Left ventricle myocardium inferior (tissue), 1 donor: Measurements from ENCODE around the gene CUL2. TPM values are rescaled to one million over a fixed set of nuclear protein-coding genes. Genes with fewer than 3 reads are reported as not detected.
"Not testable (repeated sequence)": the region's sequence is repeated elsewhere in the genome, so short reads cannot be mapped to it uniquely, and the experiment has no call there.

Experiments
- DNase-seq: peaks from one replicate; pipeline ENCODE4 v3.0.0-alpha.2; 2020
- H3K27ac ChIP-seq: fragments of 200-600 bp; replicated peaks from 2 replicates; pipeline ENCODE4 v1.8.0; 2021
- H3K27me3 ChIP-seq: fragments of 200-600 bp; 2 replicates; pipeline ENCODE4 v1.8.0; 2021; ENCODE audit warnings: low read depth
- H3K36me3 ChIP-seq: fragments of 200-600 bp; 2 replicates; pipeline ENCODE4 v1.8.0; 2021
- H3K4me1 ChIP-seq: fragments of 200-600 bp; 2 replicates; pipeline ENCODE4 v1.8.0; 2021
- H3K4me3 ChIP-seq: fragments of 200-600 bp; 2 replicates; pipeline ENCODE4 v1.8.0; 2021; ENCODE audit warnings: mild to moderate bottlenecking, moderate library complexity
- H3K9me3 ChIP-seq: fragments of 200-600 bp; replicated peaks from 2 replicates; pipeline ENCODE4 v1.8.0; 2021
- CTCF ChIP-seq: fragments of 200-600 bp; IDR thresholded peaks from 2 replicates; pipeline ENCODE4 v1.8.0; 2021; ENCODE audit warnings: antibody characterized with exemption, mild to moderate bottlenecking, borderline replicate concordance
- intact Hi-C: fragments of 100-400 bp; cut with micrococcal nuclease; formaldehyde crosslinking; loops from one replicate; pipeline ENCODE4 v1.11.0; 2022
- total RNA-seq: library from RNA; stranded (reverse); fragmentation: NEBNext Ultra II Directional; extraction: Animal tissue kit (Norgen Biotek cat#: 25700); gene quantifications from one replicate; pipeline ENCODE4 v1.2.1, GENCODE V29; 2021
- donor health status: DM: no; HTN: yes; CAD: no; lungs with severe emphysema.

The CUL2 gene
- total RNA-seq, 1 donor from 2014 or later = 35.9 TPM

GRCh38 chr10:34993782-34994181 lies 96.4 kb downstream of the CUL2 start:
- H3K36me3 ChIP-seq = no peaks in the 10 kb centered on the region
- H3K4me3 ChIP-seq = no peak overlapping the region
- no peaks in the 10 kb centered on the region for H3K9me3 ChIP-seq
- no peak for TF ChIP-seq CTCF
- intact Hi-C loops = no loop called here
- peaks cover 11% of the 10 kb centered on the region for H3K4me1 ChIP-seq
- H3K27ac ChIP-seq = no peak overlapping the region
- H3K27me3 ChIP-seq = no peaks in the 10 kb centered on the region
- no peak for DNase-seq

- peaks cover 11% of the 10 kb centered on the region for H3K4me1 ChIP-seq
- H3K27ac ChIP-seq, H3K27me3 ChIP-seq, intact Hi-C loops, DNase-seq, H3K36me3 ChIP-seq, H3K4me3 ChIP-seq, H3K9me3 ChIP-seq: not testable (repeated sequence)
Observed at GRCh38 chr10:34991117-34991516, 99.0 kb downstream of the CUL2 start.

GRCh38 chr10:34988397-34989067 lies 101.6 kb downstream of the CUL2 start:
- no peaks in the 10 kb centered on the region for H3K27me3 ChIP-seq
- intact Hi-C loops = no loop called here
- no peaks in the 10 kb centered on the region for H3K4me1 ChIP-seq
- peaks cover 29% of the 10 kb centered on the region for H3K9me3 ChIP-seq
- no peak for TF ChIP-seq CTCF
- H3K27ac ChIP-seq = no peak overlapping the region
- no peaks in the 10 kb centered on the region for H3K36me3 ChIP-seq
- H3K4me3 ChIP-seq = no peak overlapping the region
- DNase-seq = no peak

GRCh38 chr10:34985823-34986222 lies 104.3 kb downstream of the CUL2 start:
- H3K4me1 ChIP-seq = no peaks in the 10 kb centered on the region
- H3K27ac ChIP-seq = no peak overlapping the region
- peak; percentile 25 for TF ChIP-seq CTCF
- peaks cover 29% of the 10 kb centered on the region for H3K9me3 ChIP-seq
- intact Hi-C loops = no loop called here
- H3K27me3 ChIP-seq = no peaks in the 10 kb centered on the region
- H3K36me3 ChIP-seq = no peaks in the 10 kb centered on the region
- H3K4me3 ChIP-seq = no peak overlapping the region
- DNase-seq = no peak

- H3K9me3 ChIP-seq = peaks cover 29% of the 10 kb centered on the region
- intact Hi-C loops = no loop called here
- DNase-seq = no peak
- H3K27ac ChIP-seq = no peak overlapping the region
- TF ChIP-seq CTCF = no peak
- no peaks in the 10 kb centered on the region for H3K27me3 ChIP-seq
- no peak overlapping the region for H3K4me3 ChIP-seq
- no peaks in the 10 kb centered on the region for H3K4me1 ChIP-seq
- no peaks in the 10 kb centered on the region for H3K36me3 ChIP-seq
Observed at GRCh38 chr10:34985146-34985545, 105.0 kb downstream of the CUL2 start.

- DNase-seq = no peak
- H3K9me3 ChIP-seq = peaks cover 29% of the 10 kb centered on the region
- intact Hi-C loops = no loop called here
- no peaks in the 10 kb centered on the region for H3K4me1 ChIP-seq
- TF ChIP-seq CTCF = no peak
- H3K27me3 ChIP-seq = peaks cover 4% of the 10 kb centered on the region
- H3K27ac ChIP-seq = no peak overlapping the region
- no peak overlapping the region for H3K4me3 ChIP-seq
- no peaks in the 10 kb centered on the region for H3K36me3 ChIP-seq
Observed at GRCh38 chr10:34981844-34982243, 108.3 kb downstream of the CUL2 start.
